ENCODE data around the gene TMEM117.
"Not testable (repeated sequence)": the region's sequence is repeated elsewhere in the genome, so short reads cannot be mapped to it uniquely, and the experiment has no call there.

TMEM117 gene

GRCh38 chr12:44020555-44020954 lies 184.7 kb downstream of the TMEM117 start:
- DNase-seq (ENCODE audit: low read depth in 2 of 3, low spot score in 2 of 3), result no peak

- no peak for DNase-seq (ENCODE audit: low read depth in 2 of 3, low spot score in 2 of 3)
Observed at GRCh38 chr12:44021471-44021971, 185.6 kb downstream of the TMEM117 start.

- no peak for DNase-seq (ENCODE audit: low read depth in 2 of 3, low spot score in 2 of 3)
Observed at GRCh38 chr12:44025499-44025898, 189.6 kb downstream of the TMEM117 start.

- DNase-seq (ENCODE audit: low read depth in 2 of 3, low spot score in 2 of 3), result no peak
Observed at GRCh38 chr12:44026046-44026445, 190.2 kb downstream of the TMEM117 start.

GRCh38 chr12:44026926-44027325 lies 191.0 kb downstream of the TMEM117 start:
- DNase-seq (ENCODE audit: low read depth in 2 of 3, low spot score in 2 of 3), result not testable (repeated sequence)

GRCh38 chr12:44029194-44029593 lies 193.3 kb downstream of the TMEM117 start:
- DNase-seq (ENCODE audit: low read depth in 2 of 3, low spot score in 2 of 3), result no peak

GRCh38 chr12:44031472-44032185 lies 195.7 kb downstream of the TMEM117 start:
- no peak for DNase-seq (ENCODE audit: low read depth in 2 of 3, low spot score in 2 of 3)

- no peak for DNase-seq (ENCODE audit: low read depth in 2 of 3, low spot score in 2 of 3)
Observed at GRCh38 chr12:44034906-44035305, 199.0 kb downstream of the TMEM117 start.

- no peak for DNase-seq (ENCODE audit: low read depth in 2 of 3, low spot score in 2 of 3)
Observed at GRCh38 chr12:44036875-44037443, 201.1 kb downstream of the TMEM117 start.

GRCh38 chr12:44038411-44038810 lies 202.5 kb downstream of the TMEM117 start:
- DNase-seq (ENCODE audit: low read depth in 2 of 3, low spot score in 2 of 3), result no peak

- DNase-seq (ENCODE audit: low read depth in 2 of 3, low spot score in 2 of 3), result not testable (repeated sequence)
Observed at GRCh38 chr12:44044491-44044890, 208.6 kb downstream of the TMEM117 start.

- no peak for DNase-seq (ENCODE audit: low read depth in 2 of 3, low spot score in 2 of 3)
Observed at GRCh38 chr12:44046732-44047417, 211.0 kb downstream of the TMEM117 start.

- no peak for DNase-seq (ENCODE audit: low read depth in 2 of 3, low spot score in 2 of 3)
Observed at GRCh38 chr12:44052554-44052953, 216.7 kb downstream of the TMEM117 start.

- DNase-seq (ENCODE audit: low read depth in 2 of 3, low spot score in 2 of 3), result no peak
Observed at GRCh38 chr12:44053549-44054127, 217.8 kb downstream of the TMEM117 start.

GRCh38 chr12:44054281-44054680 lies 218.4 kb downstream of the TMEM117 start:
- DNase-seq (ENCODE audit: low read depth in 2 of 3, low spot score in 2 of 3), result no peak

GRCh38 chr12:44058366-44058765 lies 222.5 kb downstream of the TMEM117 start:
- no peak for DNase-seq (ENCODE audit: low read depth in 2 of 3, low spot score in 2 of 3)

GRCh38 chr12:44059476-44059875 lies 223.6 kb downstream of the TMEM117 start:
- DNase-seq (ENCODE audit: low read depth in 2 of 3, low spot score in 2 of 3), result no peak

GRCh38 chr12:44063671-44064070 lies 227.8 kb downstream of the TMEM117 start:
- no peak for DNase-seq (ENCODE audit: low read depth in 2 of 3, low spot score in 2 of 3)

GRCh38 chr12:44076871-44077270 lies 241.0 kb downstream of the TMEM117 start:
- DNase-seq (ENCODE audit: low read depth in 2 of 3, low spot score in 2 of 3), result no peak

GRCh38 chr12:44077294-44077693 lies 241.4 kb downstream of the TMEM117 start:
- DNase-seq (ENCODE audit: low read depth in 2 of 3, low spot score in 2 of 3), result no peak

GRCh38 chr12:44078273-44078672 lies 242.4 kb downstream of the TMEM117 start:
- no peak for DNase-seq (ENCODE audit: low read depth in 2 of 3, low spot score in 2 of 3)

GRCh38 chr12:44088647-44089046 lies 252.8 kb downstream of the TMEM117 start:
- DNase-seq (ENCODE audit: low read depth in 2 of 3, low spot score in 2 of 3), result no peak

All from activated CD8-positive, alpha-beta memory T cell treated with anti-CD3 and anti-CD28 coated beads for 48 hours (primary cell).